Measurements from ENCODE around the gene SPACA6. TPM values are rescaled to one million over a fixed set of nuclear protein-coding genes. Genes with fewer than 3 reads are reported as not detected.

The SPACA6 gene
- total RNA-seq, 1 experiment from 2014 or later = 18.9 TPM

- H3K56ac ChIP-seq (ENCODE audit: insufficient read length, low read depth, low read length) = no peak overlapping the region
- H4K20me1 ChIP-seq (ENCODE audit: control insufficient read depth, insufficient read depth, insufficient read length) = no peaks in the 10 kb centered on the region
- peak overlapping the region; percentile 66 for H3K27ac ChIP-seq (ENCODE audit: insufficient read length, low read depth, low read length)
- DNase-seq = peak; percentile 92
- Mint-ChIP-seq H3K9me3 (peaks cover 0 to 6% of the 10 kb centered on the region in 2 experiments; a peak in 2 of 5 replicates), H3K27me3 (ENCODE audit: low read depth) (no peaks in the 10 kb centered on the region), H3K27ac (peak overlapping the region; percentile 91 to 99 (median 97)), H3K4me3 (peak overlapping the region; percentile 70 to 96), H3K4me1 (peaks cover 27 to 33% of the 10 kb centered on the region in 2 experiments), H3K36me3 (ENCODE audit: insufficient read depth in 1 of 3, low read depth in 3 of 3) (peaks cover 18 to 63% (median 34%) of the 10 kb centered on the region in 3 experiments)
- H4K5ac ChIP-seq (ENCODE audit: insufficient read length, low read depth, low read length) = no peak overlapping the region
- no peak overlapping the region for H2AK5ac ChIP-seq (ENCODE audit: insufficient read length, low read length)
- H3T11ph ChIP-seq (ENCODE audit: low read length) = no peak overlapping the region
- H2BK12ac ChIP-seq (ENCODE audit: insufficient read length, low read depth, low read length) = no peak overlapping the region
- peak overlapping the region; percentile 28 for H3K18ac ChIP-seq (ENCODE audit: insufficient read length, low read depth, low read length)
- no peak overlapping the region for H2BK20ac ChIP-seq (ENCODE audit: low read depth, low read length, poor library complexity, severe bottlenecking)
- no peaks in the 10 kb centered on the region for H3K27me3 ChIP-seq (ENCODE audit: insufficient read depth, low read length)
- no peak overlapping the region for H3K9ac ChIP-seq (ENCODE audit: extremely low read depth, insufficient read length, low read length)
- no peak for TF ChIP-seq CTCF (conservative IDR thresholded peaks at IDR 0.05)
- no peaks in the 10 kb centered on the region for H3K9me3 ChIP-seq (ENCODE audit: control insufficient read depth, low read depth, low read length)
- H3K4me2 ChIP-seq (ENCODE audit: insufficient read depth, insufficient read length, low read length) = peak overlapping the region; percentile 88
- H3K23ac ChIP-seq (ENCODE audit: insufficient read length, low read depth, low read length) = no peak overlapping the region
- H3K79me1 ChIP-seq (ENCODE audit: insufficient read depth, low read depth, low read length, poor library complexity, severe bottlenecking) = no peaks in the 10 kb centered on the region
- H2BK15ac ChIP-seq (ENCODE audit: low read depth, low read length) = no peak overlapping the region
- no peak overlapping the region for H3K4ac ChIP-seq (ENCODE audit: low read depth, low read length)
- H4K8ac ChIP-seq (replicated peaks; ENCODE audit: insufficient read length, low read depth, low read length) = no peak overlapping the region
- H2BK5ac ChIP-seq (ENCODE audit: insufficient read length, low read length) = no peak overlapping the region
- peak overlapping the region; percentile 51; the same call in 1 of the 2 replicates for H3K14ac ChIP-seq (ENCODE audit: insufficient read depth, low read length)
- no CpG with 5 or more reads among the region's 27 CpGs for WGBS (ENCODE audit: extremely low coverage, insufficient read length, low lambda C conversion rate)
- no peaks in the 10 kb centered on the region for H3K79me2 ChIP-seq (ENCODE audit: insufficient read depth, low read length)
- no peak overlapping the region for H4K91ac ChIP-seq (ENCODE audit: insufficient read length, low read depth, low read length)
- no peak overlapping the region for H2BK120ac ChIP-seq (ENCODE audit: low read depth, low read length, poor library complexity, severe bottlenecking)
- H3K4me1 ChIP-seq (ENCODE audit: insufficient read depth, low read length) = peaks cover 2% of the 10 kb centered on the region; the same call in 1 of the 2 replicates
- H2AFZ ChIP-seq (ENCODE audit: low read length) = no peak overlapping the region
- H3K23me2 ChIP-seq (ENCODE audit: insufficient read length, low read depth, low read length, poor library complexity, severe bottlenecking) = peaks cover 19% of the 10 kb centered on the region
Measured at GRCh38 chr19:51702103-51702824, 9.1 kb downstream of the SPACA6 start.
